GM18868 (cell line): ENCODE results near the gene ANKRD13D.
"Not testable (repeated sequence)": the region's sequence is repeated elsewhere in the genome, so short reads cannot be mapped to it uniquely, and the experiment has no call there.

ENCODE experiments used
- ATAC-seq: cut with Tn5 transposase; IDR thresholded peaks from one replicate; pipeline ENCODE4 v1.9.1; 2021; ENCODE audit warnings: mild to moderate bottlenecking, moderate library complexity; ENCODE audit not compliant: unreplicated experiment

ANKRD13D gene

GRCh38 chr11:67317205-67317887, 28.2 kb downstream of the ANKRD13D start:
- peak; percentile 77 for ATAC-seq

GRCh38 chr11:67317888-67318555, 28.9 kb downstream of the ANKRD13D start:
- ATAC-seq = peak; percentile 15

- not testable (repeated sequence) for ATAC-seq
Observed at GRCh38 chr11:67318876-67319275, 29.8 kb downstream of the ANKRD13D start.

- ATAC-seq = no peak
Observed at GRCh38 chr11:67320011-67320410, 30.9 kb downstream of the ANKRD13D start.

GRCh38 chr11:67320691-67321090, 31.6 kb downstream of the ANKRD13D start:
- no peak for ATAC-seq

GRCh38 chr11:67321313-67321871, 32.3 kb downstream of the ANKRD13D start:
- ATAC-seq = no peak

GRCh38 chr11:67322049-67322448, 32.9 kb downstream of the ANKRD13D start:
- no peak for ATAC-seq

- no peak for ATAC-seq
Observed at GRCh38 chr11:67323526-67323925, 34.4 kb downstream of the ANKRD13D start.

GRCh38 chr11:67332081-67332691, 43.1 kb downstream of the ANKRD13D start:
- no peak for ATAC-seq

- no peak for ATAC-seq
Observed at GRCh38 chr11:67337257-67337656, 48.2 kb downstream of the ANKRD13D start.

GRCh38 chr11:67344264-67344663, 55.2 kb downstream of the ANKRD13D start:
- no peak for ATAC-seq

GRCh38 chr11:67345247-67345919, 56.3 kb downstream of the ANKRD13D start:
- ATAC-seq = no peak

- ATAC-seq = no peak
Observed at GRCh38 chr11:67345920-67346819, 57.1 kb downstream of the ANKRD13D start.

GRCh38 chr11:67347964-67348749, 59.1 kb downstream of the ANKRD13D start:
- no peak for ATAC-seq

GRCh38 chr11:67349036-67349435, 59.9 kb downstream of the ANKRD13D start:
- ATAC-seq = no peak

GRCh38 chr11:67349457-67349856, 60.4 kb downstream of the ANKRD13D start:
- ATAC-seq = no peak

- no peak for ATAC-seq
Observed at GRCh38 chr11:67349928-67350465, 60.9 kb downstream of the ANKRD13D start.

GRCh38 chr11:67351275-67352005, 62.3 kb downstream of the ANKRD13D start:
- no peak for ATAC-seq
